ENCODE results near the gene ATXN1.

ATXN1 gene

DNA sequence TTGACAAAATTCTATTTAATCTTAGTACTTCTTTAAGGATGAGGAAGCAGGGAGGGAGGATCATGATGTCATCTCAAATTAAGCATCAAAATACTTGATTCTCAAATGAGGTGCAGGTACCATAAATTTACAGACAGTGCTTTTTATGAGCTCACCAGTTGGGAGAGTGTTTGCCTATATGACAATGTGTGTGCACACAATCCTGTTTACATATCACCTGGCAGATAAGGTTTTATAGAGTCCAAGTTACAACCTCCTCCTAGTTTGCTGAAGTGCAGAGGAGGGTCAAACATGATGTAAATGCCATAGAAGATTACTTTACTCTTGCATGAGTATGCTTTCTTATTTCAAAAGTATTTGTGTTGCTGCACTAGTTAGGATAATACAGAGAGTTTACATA is 6.4 kb downstream of the ATXN1 start (continued):
- 0 out of 2 replicates have a peak, but pooled peaks have one; percentile 41 for TF ChIP-seq ZNF184 (tag by site-specific recombination; IDR thresholded peaks at IDR 0.05)
- TF ChIP-seq, protein P1, sequence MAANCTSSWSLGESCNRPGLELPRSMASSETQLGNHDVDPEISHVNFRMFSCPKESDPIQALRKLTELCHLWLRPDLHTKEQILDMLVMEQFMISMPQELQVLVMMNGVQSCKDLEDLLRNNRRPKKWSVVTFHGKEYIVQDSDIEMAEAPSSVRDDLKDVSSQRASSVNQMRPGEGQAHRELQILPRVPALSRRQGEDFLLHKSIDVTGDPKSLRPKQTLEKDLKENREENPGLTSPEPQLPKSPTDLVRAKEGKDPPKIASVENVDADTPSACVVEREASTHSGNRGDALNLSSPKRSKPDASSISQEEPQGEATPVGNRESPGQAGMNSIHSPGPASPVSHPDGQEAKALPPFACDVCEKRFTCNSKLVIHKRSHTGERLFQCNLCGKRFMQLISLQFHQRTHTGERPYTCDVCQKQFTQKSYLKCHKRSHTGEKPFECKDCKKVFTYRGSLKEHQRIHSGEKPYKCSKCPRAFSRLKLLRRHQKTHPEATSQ (tag by site-specific recombination; IDR thresholded peaks at IDR 0.05): no peak
- TF ChIP-seq ZNF211 (tag by site-specific recombination; IDR thresholded peaks at IDR 0.05; ENCODE audit: low read depth): no peak
- TF ChIP-seq PRDM6 (tag by site-specific recombination; IDR thresholded peaks at IDR 0.05): peak; percentile 98
- 0 out of 2 replicates have a peak, but pooled peaks have one; percentile 76 for TF ChIP-seq ZNF610 (tag by site-specific recombination; IDR thresholded peaks at IDR 0.05; ENCODE audit: borderline replicate concordance)
- TF ChIP-seq, protein P2, sequence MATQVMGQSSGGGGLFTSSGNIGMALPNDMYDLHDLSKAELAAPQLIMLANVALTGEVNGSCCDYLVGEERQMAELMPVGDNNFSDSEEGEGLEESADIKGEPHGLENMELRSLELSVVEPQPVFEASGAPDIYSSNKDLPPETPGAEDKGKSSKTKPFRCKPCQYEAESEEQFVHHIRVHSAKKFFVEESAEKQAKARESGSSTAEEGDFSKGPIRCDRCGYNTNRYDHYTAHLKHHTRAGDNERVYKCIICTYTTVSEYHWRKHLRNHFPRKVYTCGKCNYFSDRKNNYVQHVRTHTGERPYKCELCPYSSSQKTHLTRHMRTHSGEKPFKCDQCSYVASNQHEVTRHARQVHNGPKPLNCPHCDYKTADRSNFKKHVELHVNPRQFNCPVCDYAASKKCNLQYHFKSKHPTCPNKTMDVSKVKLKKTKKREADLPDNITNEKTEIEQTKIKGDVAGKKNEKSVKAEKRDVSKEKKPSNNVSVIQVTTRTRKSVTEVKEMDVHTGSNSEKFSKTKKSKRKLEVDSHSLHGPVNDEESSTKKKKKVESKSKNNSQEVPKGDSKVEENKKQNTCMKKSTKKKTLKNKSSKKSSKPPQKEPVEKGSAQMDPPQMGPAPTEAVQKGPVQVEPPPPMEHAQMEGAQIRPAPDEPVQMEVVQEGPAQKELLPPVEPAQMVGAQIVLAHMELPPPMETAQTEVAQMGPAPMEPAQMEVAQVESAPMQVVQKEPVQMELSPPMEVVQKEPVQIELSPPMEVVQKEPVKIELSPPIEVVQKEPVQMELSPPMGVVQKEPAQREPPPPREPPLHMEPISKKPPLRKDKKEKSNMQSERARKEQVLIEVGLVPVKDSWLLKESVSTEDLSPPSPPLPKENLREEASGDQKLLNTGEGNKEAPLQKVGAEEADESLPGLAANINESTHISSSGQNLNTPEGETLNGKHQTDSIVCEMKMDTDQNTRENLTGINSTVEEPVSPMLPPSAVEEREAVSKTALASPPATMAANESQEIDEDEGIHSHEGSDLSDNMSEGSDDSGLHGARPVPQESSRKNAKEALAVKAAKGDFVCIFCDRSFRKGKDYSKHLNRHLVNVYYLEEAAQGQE (tag by site-specific recombination; IDR thresholded peaks at IDR 0.05): no peak
- no peak for TF ChIP-seq ZNF777 (tag by site-specific recombination; IDR thresholded peaks at IDR 0.05; ENCODE audit: borderline replicate concordance)
- no peak for TF ChIP-seq ZNF221 (tag by site-specific recombination; IDR thresholded peaks at IDR 0.05; ENCODE audit: borderline replicate concordance)
- TF ChIP-seq ZNF350 (tag by site-specific recombination; IDR thresholded peaks at IDR 0.05): no peak
- no peak for TF ChIP-seq ZNF837 (tag by site-specific recombination; IDR thresholded peaks at IDR 0.05)
- TF ChIP-seq, protein P3, sequence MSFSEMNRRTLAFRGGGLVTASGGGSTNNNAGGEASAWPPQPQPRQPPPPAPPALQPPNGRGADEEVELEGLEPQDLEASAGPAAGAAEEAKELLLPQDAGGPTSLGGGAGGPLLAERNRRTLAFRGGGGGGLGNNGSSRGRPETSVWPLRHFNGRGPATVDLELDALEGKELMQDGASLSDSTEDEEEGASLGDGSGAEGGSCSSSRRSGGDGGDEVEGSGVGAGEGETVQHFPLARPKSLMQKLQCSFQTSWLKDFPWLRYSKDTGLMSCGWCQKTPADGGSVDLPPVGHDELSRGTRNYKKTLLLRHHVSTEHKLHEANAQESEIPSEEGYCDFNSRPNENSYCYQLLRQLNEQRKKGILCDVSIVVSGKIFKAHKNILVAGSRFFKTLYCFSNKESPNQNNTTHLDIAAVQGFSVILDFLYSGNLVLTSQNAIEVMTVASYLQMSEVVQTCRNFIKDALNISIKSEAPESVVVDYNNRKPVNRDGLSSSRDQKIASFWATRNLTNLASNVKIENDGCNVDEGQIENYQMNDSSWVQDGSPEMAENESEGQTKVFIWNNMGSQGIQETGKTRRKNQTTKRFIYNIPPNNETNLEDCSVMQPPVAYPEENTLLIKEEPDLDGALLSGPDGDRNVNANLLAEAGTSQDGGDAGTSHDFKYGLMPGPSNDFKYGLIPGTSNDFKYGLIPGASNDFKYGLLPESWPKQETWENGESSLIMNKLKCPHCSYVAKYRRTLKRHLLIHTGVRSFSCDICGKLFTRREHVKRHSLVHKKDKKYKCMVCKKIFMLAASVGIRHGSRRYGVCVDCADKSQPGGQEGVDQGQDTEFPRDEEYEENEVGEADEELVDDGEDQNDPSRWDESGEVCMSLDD (tag by site-specific recombination; IDR thresholded peaks at IDR 0.05): no peak
- TF ChIP-seq ZXDB (tag by site-specific recombination; IDR thresholded peaks at IDR 0.05): peak; percentile 92
- no peak for TF ChIP-seq ZNF514 (tag by site-specific recombination; IDR thresholded peaks at IDR 0.05)
- TF ChIP-seq, protein P4, sequence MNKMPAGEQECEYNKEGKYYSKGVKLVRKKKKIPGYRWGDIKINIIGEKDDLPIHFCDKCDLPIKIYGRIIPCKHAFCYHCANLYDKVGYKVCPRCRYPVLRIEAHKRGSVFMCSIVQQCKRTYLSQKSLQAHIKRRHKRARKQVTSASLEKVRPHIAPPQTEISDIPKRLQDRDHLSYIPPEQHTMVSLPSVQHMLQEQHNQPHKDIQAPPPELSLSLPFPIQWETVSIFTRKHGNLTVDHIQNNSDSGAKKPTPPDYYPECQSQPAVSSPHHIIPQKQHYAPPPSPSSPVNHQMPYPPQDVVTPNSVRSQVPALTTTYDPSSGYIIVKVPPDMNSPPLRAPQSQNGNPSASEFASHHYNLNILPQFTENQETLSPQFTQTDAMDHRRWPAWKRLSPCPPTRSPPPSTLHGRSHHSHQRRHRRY (tag by site-specific recombination; IDR thresholded peaks at IDR 0.05): peak; percentile 87; the same call in 1 of the 2 replicates
- TF ChIP-seq BCL11A (tag by site-specific recombination; IDR thresholded peaks at IDR 0.05; ENCODE audit: low read depth): peak; percentile 75; the same call in 1 of the 2 replicates
- no peak for TF ChIP-seq SP2 (tag by site-specific recombination; IDR thresholded peaks at IDR 0.05)
- TF ChIP-seq ZNF19 (tag by site-specific recombination; IDR thresholded peaks at IDR 0.05; ENCODE audit: low read depth): no peak
- no peak for TF ChIP-seq ZNF175 (tag by site-specific recombination; IDR thresholded peaks at IDR 0.05)
- peak; percentile 61 for TF ChIP-seq GLIS1 (tag by site-specific recombination; IDR thresholded peaks at IDR 0.05)
- TF ChIP-seq ZNF585B (tag by site-specific recombination; IDR thresholded peaks at IDR 0.05): no peak
- TF ChIP-seq ZNF621 (tag by site-specific recombination; IDR thresholded peaks at IDR 0.05): no peak
- TF ChIP-seq ZNF768 (tag by site-specific recombination; IDR thresholded peaks at IDR 0.05): no peak
- peak; percentile 66; the same call in 1 of the 2 replicates for TF ChIP-seq ZNF664 (tag by site-specific recombination; IDR thresholded peaks at IDR 0.05)
- TF ChIP-seq ZSCAN30 (tag by site-specific recombination; IDR thresholded peaks at IDR 0.05): peak; percentile 95
- TF ChIP-seq ZNF341 (tag by site-specific recombination; IDR thresholded peaks at IDR 0.05; ENCODE audit: low read depth): no peak
- TF ChIP-seq ZNF548 (tag by site-specific recombination; IDR thresholded peaks at IDR 0.05): no peak
- TF ChIP-seq ZNF629 (tag by site-specific recombination; IDR thresholded peaks at IDR 0.05): peak; percentile 92
- no peak for TF ChIP-seq ZNF157 (tag by site-specific recombination; IDR thresholded peaks at IDR 0.05)
- TF ChIP-seq ZNF362 (tag by site-specific recombination; IDR thresholded peaks at IDR 0.05): no peak
- TF ChIP-seq ZNF16 (tag by site-specific recombination; IDR thresholded peaks at IDR 0.05; ENCODE audit: low read depth): no peak
- no peak for TF ChIP-seq MEIS1 (CRISPR knock-in tag; IDR thresholded peaks at IDR 0.05; ENCODE audit: borderline replicate concordance)
